ENCODE results near the gene FBXO42. TPM values are rescaled to one million over a fixed set of nuclear protein-coding genes. Genes with fewer than 3 reads are reported as not detected.

The FBXO42 gene
- total and polyA plus RNA-seq, 2 of the 8 experiments (the other 6 are each of a cell fraction or from before 2014, with no cell fraction given), result 15.1 to 17.0 TPM

DNA sequence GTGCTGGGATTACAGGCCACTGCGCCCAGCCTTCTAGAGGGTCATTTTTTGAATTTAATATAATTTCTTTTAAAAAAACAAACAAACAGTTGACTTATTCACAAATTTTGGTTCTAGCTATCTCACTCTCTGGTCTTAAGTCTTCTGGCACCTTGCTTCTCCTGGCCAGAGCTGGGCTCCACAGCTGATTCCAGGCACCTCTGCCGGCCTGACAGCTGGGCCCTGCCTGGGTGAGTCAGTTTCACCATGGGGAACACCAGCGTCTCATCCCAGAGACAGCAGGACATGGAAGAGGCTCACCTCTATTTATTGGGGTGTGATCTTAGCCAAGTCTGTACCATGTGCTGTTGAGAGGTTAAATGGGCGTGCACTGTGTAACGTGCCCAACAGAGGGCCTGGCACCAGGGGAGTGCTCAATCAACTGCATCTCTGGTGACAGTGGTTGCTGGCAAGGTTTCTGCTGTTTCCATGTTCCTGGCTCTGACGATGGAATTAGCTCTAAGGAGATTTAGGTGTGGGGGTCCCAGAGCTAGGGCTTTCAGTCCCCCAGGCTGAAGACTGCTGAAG, 116.3 kb downstream of the FBXO42 start:
- TF ChIP-seq SIN3A (conservative IDR thresholded peaks at IDR 0.05 in 1 of 2, IDR thresholded peaks at IDR 0.05 in 1 of 2; ENCODE audit: low read depth in 1 of 2, low read length in 2 of 2) (0 out of 4 replicates have a peak, but pooled peaks of 1 of the 2 experiments have one; percentile 32), CTCF (IDR thresholded peaks at IDR 0.05; ENCODE audit: control extremely low read depth in 1 of 3, insufficient read depth in 1 of 3, low read depth in 1 of 3, low read length in 3 of 3) (peak; percentile 13 to 53 (median 40); a peak in 3 of 4 replicates), RAD21 (IDR thresholded peaks at IDR 0.05 in 1 of 2, conservative IDR thresholded peaks at IDR 0.05 in 1 of 2; ENCODE audit: low read depth in 2 of 2, low read length in 2 of 2) (peak; percentile 1 to 34; a peak in 1 of 4 replicates), MAX (IDR thresholded peaks at IDR 0.05) (peak; percentile 69), CBX5 (IDR thresholded peaks at IDR 0.05; ENCODE audit: low read depth, low read length) (no peak), KDM4A (IDR thresholded peaks at IDR 0.05; ENCODE audit: low read depth, low read length, severe bottlenecking) (no peak)
- Histone ChIP-seq H3K4ac (replicated peaks; ENCODE audit: insufficient read length, low read depth, low read length) (no peak overlapping the region), H3K23me2 (ENCODE audit: low read depth, low read length) (peaks cover 6% of the 10 kb centered on the region), H2BK15ac (ENCODE audit: low read length) (no peak overlapping the region), H3K79me2 (ENCODE audit: control insufficient read depth in 1 of 2, insufficient read depth in 2 of 2, low read length in 2 of 2) (no peaks in the 10 kb centered on the region), H3K36me3 (ENCODE audit: control insufficient read depth in 2 of 4, insufficient read depth in 4 of 4, low read length in 3 of 4) (no peaks in the 10 kb centered on the region), H2BK5ac (ENCODE audit: low read depth, low read length) (no peak overlapping the region), H3K56ac (replicated peaks; ENCODE audit: insufficient read length, low read depth, low read length) (no peak overlapping the region), H3K9me3 (ENCODE audit: insufficient read depth in 2 of 2, low read depth in 1 of 2, low read length in 1 of 2) (no peaks in the 10 kb centered on the region), H3K4me1 (replicated peaks in 1 of 4; ENCODE audit: control insufficient read depth in 3 of 4, insufficient read depth in 4 of 4, low read length in 3 of 4) (peaks cover 0 to 9% (median 3%) of the 10 kb centered on the region in 4 experiments; a peak in 6 of 7 replicates), H3K18ac (ENCODE audit: extremely low read depth, low read length) (no peak overlapping the region), H3K23ac (ENCODE audit: insufficient read length) (no peak overlapping the region), H2AFZ (ENCODE audit: low read length) (0 out of 2 replicates have a peak overlapping the region, but pooled peaks have one; percentile 47), H2BK120ac (replicated peaks; ENCODE audit: low read depth, low read length) (no peak overlapping the region), H3K27ac (ENCODE audit: low read depth, low read length) (no peak overlapping the region), H3K27me3 (replicated peaks in 1 of 4; ENCODE audit: control insufficient read depth in 3 of 4, extremely low read depth in 1 of 4, insufficient read depth in 3 of 4, low read length in 3 of 4) (no peaks in the 10 kb centered on the region; a peak in 1 of 7 replicates), H2AK5ac (ENCODE audit: low read depth, low read length) (no peak overlapping the region), H2BK12ac (ENCODE audit: low read depth, low read length) (no peak overlapping the region), H4K8ac (ENCODE audit: extremely low read depth, insufficient read depth, low read length) (no peak overlapping the region), H3K14ac (ENCODE audit: insufficient read length) (no peak overlapping the region), H3K9ac (replicated peaks in 1 of 4; ENCODE audit: extremely low read depth in 1 of 4, low read depth in 3 of 4, low read length in 3 of 4) (no peak overlapping the region), H3K4me2 (ENCODE audit: insufficient read depth in 1 of 2, low read depth in 2 of 2, low read length in 2 of 2) (peak overlapping the region; percentile 80 to 95), H4K20me1 (replicated peaks in 1 of 2; ENCODE audit: control insufficient read depth in 1 of 2, insufficient read depth in 2 of 2, low read length in 2 of 2) (no peaks in the 10 kb centered on the region), H2BK20ac (ENCODE audit: low read length) (no peak overlapping the region), H4K91ac (replicated peaks; ENCODE audit: insufficient read length, low read length) (no peak overlapping the region), H4K5ac (ENCODE audit: insufficient read length, low read depth, low read length) (no peak overlapping the region), H3K4me3 (ENCODE audit: extremely low read depth in 1 of 4, insufficient read depth in 2 of 4, low read depth in 3 of 4, low read length in 4 of 4) (peak overlapping the region; percentile 60 to 74 (median 72); a peak in 6 of 8 replicates), H3K79me1 (ENCODE audit: low read depth, low read length) (no peaks in the 10 kb centered on the region; the same call in 1 of the 2 replicates)
- ChIA-PET CTCF (ENCODE audit: partially characterized antibody) (interaction anchor here (0.6 to 13.8 kb wide), 8 partner anchors 8 to 157 kb away, joined by 3 to 106 read pairs (median 5); partner anchors contain the start of gene ARHGEF19), POLR2A (ENCODE audit: partially characterized antibody) (no interaction called here)
- peak; percentile 39 for FAIRE-seq
- WGBS, 2 experiments (ENCODE audit: extremely low coverage in 1 of 2, insufficient coverage in 1 of 2, insufficient read length in 1 of 2, insufficient replicate concordance in 2 of 2, low coverage in 1 of 2, low lambda C conversion rate in 2 of 2, missing lambda C conversion rate in 1 of 2), result 43% methylated on average over 6 of the region's 6 CpGs; no CpG with 5 or more reads in 1 of the 2 experiments
- DNase-seq (ENCODE audit: low read depth in 1 of 2, low spot score in 2 of 2), result no peak
